Astrocyte (in vitro differentiated cells and primary cell): Measurements from ENCODE around the gene TES.

Source experiments
- CTCF ChIP-seq: IDR thresholded peaks from 2 replicates; pipeline ENCODE4 v1.5.1; 2011; ENCODE audit warnings: low read depth, mild to moderate bottlenecking, inconsistent platforms, low read length, moderate library complexity; ENCODE audit not compliant: insufficient read depth
- EZH2 ChIP-seq: IDR thresholded peaks from 2 replicates; pipeline ENCODE4 v1.6.1; 2012; ENCODE audit warnings: mild to moderate bottlenecking, low read length, inconsistent platforms; ENCODE audit not compliant: insufficient read depth

GRCh38 chr7:116224492-116225098 is 14.3 kb downstream of the TES start:
- no peak for TF ChIP-seq CTCF
- TF ChIP-seq EZH2: no peak
